Kidney capillary endothelial cell (primary cell): ENCODE data around the gene RHOJ.
"Not testable (repeated sequence)": the region's sequence is repeated elsewhere in the genome, so short reads cannot be mapped to it uniquely, and the experiment has no call there.

Source experiments
- DNase-seq: peaks from one replicate; pipeline ENCODE4 v3.0.0-alpha.2; 2018; ENCODE audit warnings: low spot score

The RHOJ gene

DNA sequence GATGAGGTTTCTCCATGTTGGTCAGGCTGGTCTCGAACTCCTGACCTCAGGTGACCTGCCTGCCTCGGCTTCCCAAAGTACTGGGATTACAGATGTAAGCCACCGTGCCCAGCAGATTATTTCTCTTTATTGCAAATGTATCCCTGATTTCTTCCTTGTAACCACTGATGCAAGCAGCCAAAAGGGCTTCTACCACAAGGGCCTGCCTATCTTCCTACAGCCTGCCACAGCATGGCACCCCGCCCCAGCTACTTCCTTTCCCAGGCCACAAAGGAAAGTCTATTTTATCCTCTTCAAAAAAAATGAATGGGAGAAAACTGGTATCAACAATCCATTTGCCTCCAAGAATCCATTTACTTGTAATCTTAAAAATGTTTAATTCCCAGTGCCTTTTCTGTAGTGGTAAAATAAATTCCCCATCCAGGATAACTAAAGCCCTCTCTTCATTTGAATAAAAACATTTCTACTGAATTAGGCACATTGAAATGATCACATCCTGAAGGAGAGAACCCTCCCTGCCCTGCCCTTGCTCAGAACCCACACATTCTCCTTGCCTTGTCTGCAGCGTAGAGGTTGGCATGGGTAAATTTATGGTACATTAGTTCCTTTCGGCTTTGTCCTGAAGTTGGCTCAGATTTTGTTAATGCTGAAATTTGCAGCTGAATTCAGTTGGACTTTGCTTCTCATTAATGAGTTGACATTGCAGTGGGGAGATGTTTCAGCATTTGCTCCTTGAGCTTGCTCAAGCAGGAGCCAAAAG lies 95.3 kb downstream of the RHOJ start:
- DNase-seq: no peak

DNA sequence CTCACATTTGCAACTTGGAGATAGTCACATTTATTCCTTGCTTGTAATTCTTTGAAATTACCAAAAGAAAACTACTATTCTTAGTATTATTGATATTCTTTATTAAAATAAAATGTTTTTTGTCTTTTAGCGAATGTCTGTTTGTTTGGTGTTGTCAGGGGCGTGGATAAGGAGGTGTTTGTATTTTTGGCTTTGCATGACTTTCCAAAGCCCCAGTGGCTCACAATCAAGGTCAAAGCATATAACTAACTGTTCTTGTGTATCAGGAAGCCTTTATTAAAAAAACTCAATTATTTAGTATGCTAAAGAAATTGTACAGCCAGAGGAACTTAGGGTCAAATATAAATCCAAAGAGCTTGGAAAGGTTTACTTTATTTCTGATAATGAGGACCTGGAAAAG lies 96.6 kb downstream of the RHOJ start:
- DNase-seq: no peak

GRCh38 chr14:63301891-63302534 lies 97.8 kb downstream of the RHOJ start:
- DNase-seq: no peak

DNA sequence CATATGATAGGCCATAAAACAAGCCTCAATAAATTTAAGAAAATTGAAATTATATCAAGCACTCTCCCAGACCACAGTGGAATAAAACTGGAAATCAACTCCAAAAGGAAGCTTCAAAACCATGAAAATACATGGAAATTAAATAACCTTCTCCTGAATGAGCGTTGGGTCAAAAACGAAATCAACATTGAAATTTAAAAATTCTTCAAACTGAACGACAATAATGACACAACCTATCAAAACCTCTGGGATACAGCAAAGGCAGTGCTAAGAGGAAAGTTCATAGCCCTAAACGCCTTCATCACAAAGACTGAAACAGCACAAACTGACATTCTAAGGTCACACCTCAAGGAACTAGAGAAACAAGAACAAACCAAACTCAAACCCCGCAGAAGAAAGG lies 100.2 kb downstream of the RHOJ start:
- DNase-seq: not testable (repeated sequence)

DNA sequence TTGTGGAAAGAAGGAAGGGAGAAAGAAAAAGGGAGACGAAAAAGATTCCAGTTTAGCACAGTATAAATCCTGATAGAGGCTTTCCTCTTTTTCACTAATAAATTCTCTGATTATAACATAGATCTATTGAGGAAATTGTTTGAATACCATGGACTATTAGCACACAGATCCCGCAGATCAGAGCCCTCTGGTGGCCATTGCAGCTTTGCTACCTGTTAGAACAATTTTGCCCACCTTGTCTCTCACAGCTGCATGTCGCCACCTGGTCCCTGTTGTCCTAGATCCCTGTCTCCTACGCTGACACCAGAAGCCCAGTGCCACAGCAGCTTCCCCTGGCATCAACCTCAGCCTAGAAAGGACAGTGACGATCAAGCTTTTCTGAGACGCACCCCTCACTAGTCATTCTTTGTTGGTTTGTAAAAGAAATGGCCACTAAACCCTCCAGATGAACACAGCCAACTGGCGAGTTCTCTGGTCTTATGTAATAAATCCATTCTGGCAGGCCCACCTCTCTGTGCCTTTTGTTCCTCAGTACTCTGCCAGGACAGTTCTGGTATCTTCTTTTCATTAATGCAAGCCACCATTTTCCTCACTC lies 104.6 kb downstream of the RHOJ start:
- DNase-seq: no peak

DNA sequence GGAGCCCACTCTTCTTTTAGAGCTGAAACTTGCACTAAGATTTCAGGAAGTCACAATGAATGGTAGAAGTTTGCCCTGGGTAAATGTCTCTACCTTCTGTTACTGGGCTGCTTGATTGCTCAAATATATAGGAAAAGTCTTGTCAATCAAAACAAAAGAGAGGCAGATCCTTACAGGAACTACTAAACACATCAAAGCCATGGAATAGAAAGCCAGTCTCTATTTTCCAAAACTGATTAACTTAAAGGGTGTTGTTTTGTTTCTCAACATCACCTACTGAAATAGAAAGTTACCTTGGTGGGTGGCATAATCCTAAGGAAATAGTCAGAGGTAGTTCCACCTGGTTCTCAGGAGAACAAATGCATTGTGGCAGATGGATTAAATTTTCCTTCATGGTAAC lies 114.6 kb downstream of the RHOJ start, which contains the start of gene GPHB5:
Gene GPHB5, minus strand, starts transcription at position 101 of the 400 bp plus-strand sequence. CDS start 1,086 bp downstream, outside the sequence.
- no peak for DNase-seq

GRCh38 chr14:63322472-63322871 lies 118.2 kb downstream of the RHOJ start:
- DNase-seq: no peak

GRCh38 chr14:63322897-63323573 lies 118.8 kb downstream of the RHOJ start:
- peak; percentile 71 for DNase-seq

DNA sequence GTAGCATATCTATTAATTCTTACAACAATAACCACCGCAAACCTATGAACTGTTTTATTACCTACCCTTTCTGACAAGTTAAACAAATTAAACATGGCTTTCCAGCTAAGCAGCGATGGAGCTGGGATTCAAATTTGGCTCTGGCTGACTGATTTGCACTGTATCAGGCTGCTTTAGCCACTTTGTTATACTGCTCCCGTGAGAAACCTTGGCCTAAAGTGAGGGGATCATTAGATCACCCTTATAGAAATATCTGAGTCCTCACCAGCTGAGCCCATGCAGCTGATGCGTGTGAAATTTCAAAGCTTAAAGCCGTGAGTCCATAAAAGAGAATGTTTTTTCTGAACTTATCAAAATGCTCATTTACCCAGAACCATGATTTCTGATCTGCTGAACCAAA lies 122.6 kb downstream of the RHOJ start:
- no peak for DNase-seq

- no peak for DNase-seq
These were observed 124.8 kb downstream of the RHOJ start for GRCh38 chr14:63328787-63329737.

DNA sequence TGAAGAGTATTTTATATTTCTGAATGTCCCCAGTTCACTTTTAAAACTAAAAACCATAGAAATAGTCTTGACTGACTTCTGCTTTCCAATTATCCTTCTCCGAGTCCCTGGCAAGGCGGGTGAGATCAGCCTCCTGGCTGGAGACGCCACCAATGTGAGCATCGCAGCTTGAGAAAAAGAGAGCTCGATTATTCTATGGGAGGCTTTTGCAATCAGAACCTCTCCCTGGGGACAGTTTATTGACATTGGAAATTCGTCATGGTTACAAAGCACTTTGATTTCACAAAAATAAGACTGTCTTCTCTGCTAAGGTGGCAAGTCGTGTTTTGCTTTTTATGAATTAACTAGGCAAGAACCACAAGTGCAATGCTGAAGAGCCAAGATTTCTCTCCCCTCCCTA lies 138.1 kb downstream of the RHOJ start:
- no peak for DNase-seq
